Stimulated activated CD8-positive, alpha-beta memory T cell treated with anti-CD3 and anti-CD28 coated beads, Interleukin-15, amount 100 ng/mL, for 48 hours (primary cell): ENCODE data around the gene NELL1.

Experiments used
- DNase-seq, 2 donors: peaks; one replicate each; pipeline ENCODE4 v3.0.0-alpha.2; 2020; ENCODE audit warnings: low read depth in 2 of 2

NELL1 gene

GRCh38 chr11:21485426-21485825 lies 816.0 kb downstream of the NELL1 start:
- no peak for DNase-seq

DNA sequence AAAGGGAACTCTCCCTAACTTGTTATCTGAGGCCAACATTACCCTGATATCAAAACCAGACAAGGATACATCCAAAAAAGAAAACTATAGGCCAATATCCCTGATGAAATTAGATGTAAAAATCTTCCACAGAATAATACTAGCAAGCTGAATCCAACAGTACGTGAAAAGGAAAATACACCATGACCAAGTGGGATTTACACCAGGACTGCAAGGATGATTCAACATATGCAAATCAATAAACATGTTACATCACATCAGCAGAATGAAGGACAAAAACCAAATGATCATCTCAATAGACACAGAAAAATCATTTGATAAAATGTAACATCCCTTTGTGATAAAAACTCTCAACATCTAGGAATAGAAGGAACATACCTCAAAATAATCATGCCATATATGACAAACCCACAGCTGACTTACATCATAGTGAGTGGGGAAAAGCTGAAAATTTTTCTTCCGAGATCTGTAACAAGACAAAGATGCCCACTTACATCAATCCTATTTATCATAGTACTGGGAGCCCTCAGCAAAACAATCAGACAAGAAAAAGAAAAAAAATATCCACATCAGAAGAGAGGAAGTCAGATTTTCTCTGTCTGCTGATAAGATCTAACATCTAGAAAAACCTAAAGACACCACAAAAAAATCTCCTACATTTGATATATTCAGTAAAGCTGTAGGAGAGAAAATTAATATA lies 820.2 kb downstream of the NELL1 start:
- no peak for DNase-seq

DNA sequence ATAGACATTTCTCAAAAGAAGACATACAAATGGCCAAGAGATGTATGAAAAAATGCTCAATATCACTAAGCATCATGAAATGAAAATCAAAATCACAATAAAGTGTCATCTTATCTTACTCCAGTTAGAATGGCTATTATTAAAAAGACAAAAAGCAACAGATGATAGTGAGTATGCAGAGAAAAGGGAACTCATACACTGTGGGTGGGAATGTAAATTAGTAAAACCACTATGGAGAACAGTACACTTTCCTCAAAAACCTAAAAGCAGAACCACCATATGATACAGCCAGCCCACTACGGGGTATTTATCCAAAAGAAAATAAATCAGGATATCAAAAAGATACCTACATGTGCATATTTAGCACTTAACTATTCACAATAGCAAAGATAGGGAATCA lies 823.5 kb downstream of the NELL1 start:
- DNase-seq, result no peak

DNA sequence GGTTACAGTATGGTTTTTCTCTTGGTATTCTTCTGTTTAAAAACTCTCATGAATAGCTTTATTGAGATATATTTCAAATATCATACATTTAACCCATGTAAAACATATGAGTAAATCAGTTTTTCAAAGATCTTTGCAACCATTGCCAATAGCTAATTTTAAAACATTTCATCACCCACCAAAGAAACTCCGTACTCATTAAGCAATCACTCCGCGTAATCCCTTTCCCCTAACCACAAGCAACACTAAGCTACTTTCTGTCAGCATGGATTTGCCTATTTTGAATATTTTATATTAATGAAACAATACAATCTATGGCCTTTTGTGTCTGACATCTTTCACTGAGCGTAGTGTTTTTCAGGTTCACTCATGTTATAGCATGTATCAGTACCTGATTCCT lies 825.6 kb downstream of the NELL1 start:
- no peak for DNase-seq

DNA sequence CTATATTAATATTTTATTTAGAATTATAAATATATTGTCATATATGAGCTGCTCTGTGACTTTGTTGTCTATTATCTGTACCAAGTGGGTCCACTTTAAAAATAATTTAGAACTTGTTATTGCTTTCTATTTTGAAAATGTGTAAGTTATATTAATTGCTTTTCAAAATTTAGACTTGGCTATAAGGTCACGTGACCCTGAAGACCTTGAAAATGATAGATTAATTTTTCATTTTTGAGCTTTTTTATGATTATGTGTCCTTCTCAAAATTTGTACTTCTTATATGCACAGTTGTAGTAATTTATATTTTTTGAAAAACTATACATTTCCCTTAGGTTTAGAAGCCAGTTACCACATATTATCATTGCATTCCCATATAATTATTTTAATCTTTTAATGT lies 826.5 kb downstream of the NELL1 start:
- no peak for DNase-seq

DNA sequence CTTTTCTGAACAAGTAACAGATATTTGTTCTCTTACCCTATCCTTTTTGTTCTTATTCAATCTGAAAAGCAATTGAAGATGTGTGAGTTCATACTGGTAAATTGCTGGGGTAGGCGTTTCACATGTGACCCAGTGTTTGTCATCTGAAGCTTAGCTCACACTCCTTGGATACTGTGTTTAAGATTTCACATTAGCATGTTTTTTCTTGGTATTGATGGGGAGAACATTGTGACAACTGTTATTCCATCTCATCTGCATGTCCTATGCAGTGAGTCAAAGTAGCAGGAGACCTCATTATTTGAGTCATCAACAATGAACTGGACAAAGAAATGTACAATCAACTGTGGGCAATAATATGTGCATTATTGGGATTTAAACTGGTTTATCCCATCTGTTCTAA lies 831.9 kb downstream of the NELL1 start:
- DNase-seq, result no peak

- DNase-seq, result no peak
Observed at GRCh38 chr11:21505070-21505469, 835.7 kb downstream of the NELL1 start.

GRCh38 chr11:21511835-21512440 lies 842.6 kb downstream of the NELL1 start:
- peak in 1 of 2 donors; percentile 2 for DNase-seq

DNA sequence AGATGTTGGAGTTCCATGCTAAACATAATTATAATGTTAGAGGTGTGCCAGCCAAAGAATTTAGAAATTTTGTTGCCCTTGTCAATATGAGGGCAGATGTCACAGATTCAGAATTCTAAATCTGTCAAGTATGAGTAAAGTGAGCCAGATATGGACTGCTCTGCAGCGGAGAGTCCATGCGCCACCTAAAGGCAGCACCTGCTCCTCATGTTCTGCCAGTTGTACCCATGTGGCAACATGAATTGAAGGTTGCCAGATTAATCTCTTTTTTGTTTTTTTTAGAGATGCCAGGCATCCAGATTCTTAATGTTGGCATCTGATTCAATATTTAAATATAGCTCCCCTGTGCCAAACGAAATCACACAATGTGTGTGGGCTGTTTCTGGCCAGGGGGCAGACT lies 844.9 kb downstream of the NELL1 start:
- no peak for DNase-seq

DNA sequence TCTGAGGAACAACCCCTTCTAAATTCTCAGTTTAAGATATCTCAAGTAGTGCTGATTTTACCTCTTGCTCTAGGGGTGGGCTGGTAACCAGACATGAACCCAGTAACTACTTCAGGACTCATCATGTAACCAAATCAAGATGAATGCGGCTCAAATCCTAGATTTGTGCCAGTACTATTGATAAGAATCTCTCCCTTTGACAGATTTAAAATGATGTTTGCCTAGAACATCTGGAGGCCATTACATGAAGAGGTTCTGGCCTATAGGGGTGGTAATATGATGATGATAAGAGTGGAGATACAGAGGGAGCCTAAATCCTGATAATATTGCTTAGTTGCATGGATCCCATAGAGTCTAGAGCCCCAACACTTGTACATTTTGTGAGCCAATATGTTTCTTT lies 850.9 kb downstream of the NELL1 start:
- DNase-seq, result no peak

GRCh38 chr11:21529187-21529586 lies 859.8 kb downstream of the NELL1 start:
- no peak for DNase-seq

- DNase-seq, result no peak
Observed at GRCh38 chr11:21534288-21534687, 864.9 kb downstream of the NELL1 start.

GRCh38 chr11:21537980-21538379 lies 868.6 kb downstream of the NELL1 start:
- no peak for DNase-seq

GRCh38 chr11:21541187-21541751 lies 871.9 kb downstream of the NELL1 start:
- DNase-seq, result no peak

- DNase-seq, result no peak
Observed at GRCh38 chr11:21543901-21544300, 874.5 kb downstream of the NELL1 start.

- no peak for DNase-seq
Observed at GRCh38 chr11:21545699-21546098, 876.3 kb downstream of the NELL1 start.

DNA sequence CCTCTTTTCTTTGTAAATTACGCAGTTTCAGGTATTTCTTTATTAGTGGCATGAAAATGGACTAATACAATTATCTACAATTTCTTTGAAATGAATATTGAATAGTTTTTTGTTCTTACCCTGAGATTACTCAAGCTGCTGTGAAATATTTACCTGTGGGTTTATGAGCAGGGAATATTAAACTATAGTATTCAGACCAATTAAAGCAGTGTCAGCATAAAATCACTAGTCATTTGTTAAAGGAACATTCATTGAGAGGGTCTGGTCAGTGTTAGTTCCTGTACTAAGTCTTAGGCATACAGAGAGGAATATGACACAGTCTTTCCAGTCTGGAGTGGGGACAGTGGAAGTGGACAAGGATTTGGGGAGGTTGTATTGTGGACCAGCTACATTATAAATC lies 877.3 kb downstream of the NELL1 start:
- no peak for DNase-seq

DNA sequence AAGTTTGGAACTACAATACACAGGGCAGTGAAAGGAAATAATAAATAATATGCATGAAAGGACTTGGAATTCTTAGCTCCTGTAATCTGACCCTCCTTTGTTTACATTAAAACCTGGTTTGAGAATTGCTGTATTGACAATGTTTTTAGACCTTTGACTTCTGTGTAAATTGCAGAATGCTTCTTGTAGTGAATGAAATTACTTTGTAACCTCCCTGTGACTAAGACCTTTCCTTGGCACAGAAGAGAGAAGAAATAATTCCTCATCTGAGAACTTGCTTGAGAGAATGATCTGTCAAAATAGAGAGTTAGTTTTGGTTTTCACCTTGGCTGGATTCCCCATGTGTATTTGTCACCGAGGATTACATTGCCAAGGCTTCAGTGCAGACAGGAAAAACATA lies 883.5 kb downstream of the NELL1 start:
- no peak for DNase-seq

- DNase-seq, result no peak
Observed at GRCh38 chr11:21553795-21554194, 884.4 kb downstream of the NELL1 start.

- no peak for DNase-seq
Observed at GRCh38 chr11:21554284-21554683, 884.9 kb downstream of the NELL1 start.

DNA sequence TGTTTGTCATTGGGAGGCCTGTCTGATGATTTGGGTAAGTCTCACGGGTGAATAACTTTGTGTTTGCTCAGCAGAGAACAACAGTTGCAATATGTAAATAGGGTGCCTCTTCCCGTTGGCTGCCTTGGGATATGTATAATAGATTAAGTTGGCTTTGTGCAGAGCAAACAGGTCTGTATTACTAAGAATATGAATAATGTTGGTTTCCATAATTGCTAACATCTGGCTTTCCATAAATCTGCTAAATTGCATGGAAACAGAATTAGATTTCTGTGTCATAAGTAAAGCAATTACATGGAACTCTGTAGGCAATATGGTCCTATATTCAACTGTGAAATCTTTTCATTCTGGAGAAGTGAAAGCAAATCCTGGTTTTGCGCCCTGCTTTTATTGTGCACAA lies 887.5 kb downstream of the NELL1 start:
- DNase-seq, result no peak

GRCh38 chr11:21560466-21560975 lies 891.1 kb downstream of the NELL1 start:
- no peak for DNase-seq

DNA sequence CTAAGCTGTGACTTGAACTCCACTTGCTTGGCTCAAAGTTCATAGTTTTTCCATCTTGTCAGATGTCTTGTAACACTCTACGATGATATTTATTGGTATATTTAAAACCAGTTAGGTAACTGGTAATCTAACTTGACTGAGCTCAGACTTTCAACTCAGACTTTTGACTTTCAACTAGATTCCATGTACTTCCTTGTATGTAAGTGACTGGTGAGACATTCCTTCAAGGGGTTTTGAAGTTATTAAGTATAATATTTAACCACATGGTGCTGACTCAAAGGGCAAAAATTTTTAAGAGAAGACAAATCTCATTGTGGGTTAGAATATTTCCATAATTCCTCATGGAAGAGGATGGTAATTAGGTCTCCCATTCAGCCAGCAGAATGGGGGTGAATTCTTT lies 892.2 kb downstream of the NELL1 start:
- DNase-seq, result no peak
